ENCODE measurements around the gene TTK.
"Not testable (repeated sequence)": the region's sequence is repeated elsewhere in the genome, so short reads cannot be mapped to it uniquely, and the experiment has no call there.

TTK gene

GRCh38 chr6:80029470-80029869 is 25.0 kb downstream of the TTK start:
- H3K27me3 ChIP-seq (ENCODE audit: control insufficient read depth, insufficient read depth, low read length): no peaks in the 10 kb centered on the region
- no peak overlapping the region for H3K4me3 ChIP-seq (ENCODE audit: low read length)
- no peaks in the 10 kb centered on the region for H3K9me3 ChIP-seq (ENCODE audit: control insufficient read depth, low read length)
- H3K4me1 ChIP-seq (ENCODE audit: control insufficient read depth, insufficient read depth, low read length): no peaks in the 10 kb centered on the region
- no peaks in the 10 kb centered on the region for H3K36me3 ChIP-seq (ENCODE audit: control insufficient read depth, insufficient read depth, low read length)
- no peak overlapping the region for H3K9ac ChIP-seq (ENCODE audit: low read length)

GRCh38 chr6:80048220-80048619 is 43.8 kb downstream of the TTK start:
- H3K4me1 ChIP-seq (ENCODE audit: control insufficient read depth, insufficient read depth, low read length); H3K9ac ChIP-seq (ENCODE audit: low read length); H3K27me3 ChIP-seq (ENCODE audit: control insufficient read depth, insufficient read depth, low read length); H3K36me3 ChIP-seq (ENCODE audit: control insufficient read depth, insufficient read depth, low read length); H3K9me3 ChIP-seq (ENCODE audit: control insufficient read depth, low read length); H3K4me3 ChIP-seq (ENCODE audit: low read length): not testable (repeated sequence)

GRCh38 chr6:80060774-80061173 is 56.3 kb downstream of the TTK start:
- Histone ChIP-seq H3K4me3 (ENCODE audit: low read length) (no peak overlapping the region), H3K9ac (ENCODE audit: low read length) (no peak overlapping the region), H3K9me3 (ENCODE audit: control insufficient read depth, low read length) (no peaks in the 10 kb centered on the region), H3K36me3 (ENCODE audit: control insufficient read depth, insufficient read depth, low read length) (no peaks in the 10 kb centered on the region), H3K27me3 (ENCODE audit: control insufficient read depth, insufficient read depth, low read length) (no peaks in the 10 kb centered on the region), H3K4me1 (ENCODE audit: control insufficient read depth, insufficient read depth, low read length) (no peaks in the 10 kb centered on the region)

- H3K4me1 ChIP-seq (ENCODE audit: control insufficient read depth, insufficient read depth, low read length); H3K27me3 ChIP-seq (ENCODE audit: control insufficient read depth, insufficient read depth, low read length); H3K9ac ChIP-seq (ENCODE audit: low read length); H3K9me3 ChIP-seq (ENCODE audit: control insufficient read depth, low read length); H3K4me3 ChIP-seq (ENCODE audit: low read length); H3K36me3 ChIP-seq (ENCODE audit: control insufficient read depth, insufficient read depth, low read length): not testable (repeated sequence)
Observed at GRCh38 chr6:80068146-80068545, 63.7 kb downstream of the TTK start.

- H3K9me3 ChIP-seq (ENCODE audit: control insufficient read depth, low read length); H3K4me3 ChIP-seq (ENCODE audit: low read length); H3K36me3 ChIP-seq (ENCODE audit: control insufficient read depth, insufficient read depth, low read length); H3K27me3 ChIP-seq (ENCODE audit: control insufficient read depth, insufficient read depth, low read length); H3K9ac ChIP-seq (ENCODE audit: low read length); H3K4me1 ChIP-seq (ENCODE audit: control insufficient read depth, insufficient read depth, low read length): not testable (repeated sequence)
Observed at GRCh38 chr6:80070431-80070830, 66.0 kb downstream of the TTK start.

GRCh38 chr6:80077067-80077466 is 72.6 kb downstream of the TTK start:
- H3K9ac ChIP-seq (ENCODE audit: low read length): no peak overlapping the region
- H3K4me1 ChIP-seq (ENCODE audit: control insufficient read depth, insufficient read depth, low read length): no peaks in the 10 kb centered on the region
- H3K27me3 ChIP-seq (ENCODE audit: control insufficient read depth, insufficient read depth, low read length): no peaks in the 10 kb centered on the region
- no peaks in the 10 kb centered on the region for H3K36me3 ChIP-seq (ENCODE audit: control insufficient read depth, insufficient read depth, low read length)
- H3K4me3 ChIP-seq (ENCODE audit: low read length): no peak overlapping the region
- H3K9me3 ChIP-seq (ENCODE audit: control insufficient read depth, low read length): no peaks in the 10 kb centered on the region

- Histone ChIP-seq H3K4me3 (ENCODE audit: low read length) (no peak overlapping the region), H3K9me3 (ENCODE audit: control insufficient read depth, low read length) (no peaks in the 10 kb centered on the region), H3K36me3 (ENCODE audit: control insufficient read depth, insufficient read depth, low read length) (no peaks in the 10 kb centered on the region), H3K27me3 (ENCODE audit: control insufficient read depth, insufficient read depth, low read length) (no peaks in the 10 kb centered on the region), H3K4me1 (ENCODE audit: control insufficient read depth, insufficient read depth, low read length) (no peaks in the 10 kb centered on the region), H3K9ac (ENCODE audit: low read length) (no peak overlapping the region)
Observed at GRCh38 chr6:80088637-80089036, 84.2 kb downstream of the TTK start.

GRCh38 chr6:80091506-80091905 is 87.1 kb downstream of the TTK start:
- H3K4me1 ChIP-seq (ENCODE audit: control insufficient read depth, insufficient read depth, low read length): no peaks in the 10 kb centered on the region
- H3K9me3 ChIP-seq (ENCODE audit: control insufficient read depth, low read length): no peaks in the 10 kb centered on the region
- H3K4me3 ChIP-seq (ENCODE audit: low read length): no peak overlapping the region
- H3K9ac ChIP-seq (ENCODE audit: low read length): no peak overlapping the region
- H3K27me3 ChIP-seq (ENCODE audit: control insufficient read depth, insufficient read depth, low read length): no peaks in the 10 kb centered on the region
- no peaks in the 10 kb centered on the region for H3K36me3 ChIP-seq (ENCODE audit: control insufficient read depth, insufficient read depth, low read length)
